ENCODE results near the gene COL16A1. TPM values are rescaled to one million over a fixed set of nuclear protein-coding genes. Genes with fewer than 3 reads are reported as not detected.

The COL16A1 gene
- total RNA-seq, 3 donors from 2014 or later: 0.57 to 0.89 (median 0.61) TPM

DNA sequence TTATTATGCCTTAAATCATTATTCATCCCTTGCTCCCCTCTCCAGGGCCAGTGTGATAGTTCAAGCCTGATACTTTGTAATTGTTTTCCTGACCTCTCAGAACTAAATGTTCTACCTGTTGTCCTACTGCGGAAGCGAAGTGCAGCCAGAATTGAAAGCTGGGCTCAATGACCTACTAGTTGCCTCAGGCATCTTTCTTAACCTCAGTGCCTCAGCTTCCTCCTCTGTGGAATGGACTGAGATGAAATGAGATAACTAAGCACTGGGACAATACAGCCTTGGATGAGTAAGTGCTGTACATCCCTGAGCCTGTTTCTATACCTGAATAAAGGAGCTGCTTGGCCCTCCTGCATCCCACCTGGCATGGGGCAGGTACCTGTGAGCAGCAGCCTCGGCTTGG, 26.4 kb downstream of the COL16A1 start:
- DNase-seq (no peak), ATAC-seq (no peak)

DNA sequence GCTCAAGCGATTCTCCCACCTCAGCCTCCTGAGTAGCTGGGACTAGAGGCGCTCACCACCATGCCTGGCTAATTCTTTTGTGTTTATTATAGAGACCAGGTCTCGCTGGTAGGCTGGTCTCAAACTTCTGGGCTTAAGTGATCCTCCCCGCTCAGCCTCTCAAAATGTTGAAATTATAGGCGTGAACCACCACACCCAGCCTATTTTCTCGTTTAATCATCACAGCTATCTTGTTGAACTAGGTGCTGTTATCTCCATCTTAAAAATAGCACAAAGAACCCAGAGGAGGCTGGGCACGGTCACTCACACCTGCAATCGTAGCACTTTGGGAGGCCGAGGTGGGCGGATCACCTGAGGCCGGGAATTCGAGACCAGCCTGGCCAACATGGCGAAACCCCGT, 28.1 kb downstream of the COL16A1 start:
- Mint-ChIP-seq H3K36me3 (ENCODE audit: insufficient read depth) (no peaks in the 10 kb centered on the region), H3K4me3 (no peak overlapping the region), H3K4me1 (ENCODE audit: low read depth) (no peaks in the 10 kb centered on the region), H3K27me3 (ENCODE audit: low read depth) (peaks cover 13% of the 10 kb centered on the region), H3K9me3 (no peaks in the 10 kb centered on the region)
- DNase-seq: no peak
- no peak for ATAC-seq

More for the DNA sequence above, 26.4 kb downstream of the COL16A1 start:
- no peaks in the 10 kb centered on the region for H3K36me3 Mint-ChIP-seq (ENCODE audit: insufficient read depth)
- H3K27me3 Mint-ChIP-seq (ENCODE audit: low read depth): peaks cover 5% of the 10 kb centered on the region
- H3K4me1 Mint-ChIP-seq (ENCODE audit: low read depth): no peaks in the 10 kb centered on the region
- no peaks in the 10 kb centered on the region for H3K9me3 Mint-ChIP-seq
- no peak overlapping the region for H3K4me3 Mint-ChIP-seq

DNA sequence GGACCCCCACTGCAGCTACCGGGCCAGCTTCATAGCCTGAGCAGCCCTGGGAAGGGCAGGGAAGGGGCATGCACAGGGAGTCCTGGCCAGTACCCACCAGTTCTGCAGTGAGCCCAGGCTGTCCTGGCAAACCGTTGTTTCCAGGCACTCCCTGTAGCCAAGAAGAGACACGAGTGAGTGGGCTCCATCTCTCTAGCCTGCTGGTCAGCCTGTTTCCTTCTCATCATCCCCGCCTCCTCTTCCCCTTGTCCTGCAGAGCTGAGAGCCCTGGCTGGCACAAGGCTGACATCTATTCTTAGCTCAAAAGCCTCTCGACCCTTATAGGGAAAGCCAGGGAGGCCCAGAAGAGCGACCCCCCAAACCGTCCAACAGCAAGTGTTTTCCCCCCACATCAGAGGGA, 28.7 kb downstream of the COL16A1 start:
- Mint-ChIP-seq H3K4me3 (no peak overlapping the region), H3K9me3 (no peaks in the 10 kb centered on the region), H3K27me3 (ENCODE audit: low read depth) (peaks cover 15% of the 10 kb centered on the region), H3K36me3 (ENCODE audit: insufficient read depth) (no peaks in the 10 kb centered on the region), H3K4me1 (ENCODE audit: low read depth) (peaks cover 2% of the 10 kb centered on the region)
- ATAC-seq (no peak), DNase-seq (no peak)

DNA sequence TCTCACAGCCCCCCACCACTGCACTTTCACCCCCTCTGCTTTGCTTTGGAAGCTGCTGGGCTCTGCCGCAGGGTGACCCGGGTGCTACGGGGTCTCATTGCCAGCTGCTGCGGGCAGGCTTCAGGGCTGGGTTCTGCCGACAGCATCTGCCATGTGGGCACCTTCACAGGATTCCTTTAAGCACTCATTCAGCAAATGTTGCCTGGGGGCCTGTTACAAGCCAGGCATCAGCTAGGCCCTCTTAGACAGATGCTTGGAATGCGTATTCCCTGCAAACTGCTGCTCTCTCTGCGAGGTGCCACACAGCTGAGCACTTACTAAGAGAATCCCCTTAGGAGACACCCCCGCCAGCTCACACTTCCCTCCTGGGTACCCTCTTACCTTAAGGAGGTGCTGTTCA, 29.2 kb downstream of the COL16A1 start:
- Mint-ChIP-seq H3K27me3 (ENCODE audit: low read depth) (peaks cover 19% of the 10 kb centered on the region), H3K9me3 (no peaks in the 10 kb centered on the region), H3K4me1 (ENCODE audit: low read depth) (peaks cover 5% of the 10 kb centered on the region), H3K4me3 (no peak overlapping the region), H3K36me3 (ENCODE audit: insufficient read depth) (no peaks in the 10 kb centered on the region)
- DNase-seq: no peak
- ATAC-seq: no peak

DNA sequence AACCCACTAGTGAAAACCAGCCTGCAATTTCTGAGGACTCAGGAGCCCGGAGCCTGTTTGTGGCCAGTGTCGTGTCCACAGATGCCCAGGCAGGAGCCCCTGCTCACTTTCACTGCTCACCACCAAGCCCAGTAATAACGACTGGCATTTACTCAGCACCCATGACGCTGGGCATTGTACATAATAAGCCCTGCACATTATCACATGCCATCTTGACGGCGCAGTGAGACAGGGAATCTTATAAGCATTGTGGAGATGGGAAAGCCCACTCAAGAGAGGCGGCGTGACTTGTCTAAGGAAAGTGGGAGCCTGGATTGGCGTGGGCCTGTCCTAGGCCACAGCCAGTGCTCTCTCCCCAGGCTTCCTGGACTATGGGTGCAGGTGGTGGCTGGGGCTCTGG, 30.4 kb downstream of the COL16A1 start:
- Mint-ChIP-seq H3K27me3 (ENCODE audit: low read depth) (peaks cover 26% of the 10 kb centered on the region), H3K4me1 (ENCODE audit: low read depth) (peaks cover 10% of the 10 kb centered on the region), H3K36me3 (ENCODE audit: insufficient read depth) (no peaks in the 10 kb centered on the region), H3K9me3 (no peaks in the 10 kb centered on the region), H3K4me3 (no peak overlapping the region)
- DNase-seq (no peak), ATAC-seq (no peak)

GRCh38 chr1:31672986-31673385, 30.8 kb downstream of the COL16A1 start:
- H3K9me3 Mint-ChIP-seq: no peaks in the 10 kb centered on the region
- no peak for ATAC-seq
- DNase-seq: no peak
- H3K4me3 Mint-ChIP-seq: no peak overlapping the region
- H3K36me3 Mint-ChIP-seq (ENCODE audit: insufficient read depth): no peaks in the 10 kb centered on the region
- H3K27me3 Mint-ChIP-seq (ENCODE audit: low read depth): peaks cover 26% of the 10 kb centered on the region
- H3K4me1 Mint-ChIP-seq (ENCODE audit: low read depth): peaks cover 10% of the 10 kb centered on the region

DNA sequence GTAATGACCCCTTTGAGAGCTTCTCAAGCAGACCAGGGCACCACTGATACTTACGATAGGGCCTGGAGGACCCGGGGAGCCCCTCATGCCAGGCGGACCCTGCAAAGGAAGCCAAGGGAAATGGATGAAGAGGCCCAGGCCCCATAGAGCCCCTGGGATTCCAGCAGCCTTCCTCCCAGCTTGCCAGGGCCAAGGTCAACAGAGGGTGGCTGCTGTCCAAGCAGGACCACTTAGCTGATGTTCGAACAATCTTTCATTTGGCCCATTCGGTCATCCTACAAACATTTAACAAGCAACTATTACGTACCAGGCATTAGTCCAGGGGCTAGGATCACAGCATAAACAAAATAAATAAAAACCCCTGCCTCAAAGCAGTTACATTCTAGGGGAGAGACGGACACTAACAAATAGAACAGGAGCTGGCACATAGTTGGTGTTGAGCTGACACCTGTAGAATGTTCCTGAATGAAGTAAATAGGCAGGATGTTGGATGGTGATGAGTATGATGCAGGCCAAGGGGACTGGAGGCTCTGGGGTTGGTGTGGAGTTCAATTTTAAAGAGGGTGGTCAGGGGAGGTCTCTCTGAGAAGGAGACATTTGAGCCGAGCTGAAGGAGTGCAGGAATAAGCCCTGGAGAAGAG, 32.1 kb downstream of the COL16A1 start:
- Mint-ChIP-seq H3K27me3 (ENCODE audit: low read depth) (peaks cover 26% of the 10 kb centered on the region), H3K36me3 (ENCODE audit: insufficient read depth) (no peaks in the 10 kb centered on the region), H3K9me3 (no peaks in the 10 kb centered on the region), H3K4me3 (no peak overlapping the region), H3K4me1 (ENCODE audit: low read depth) (peaks cover 10% of the 10 kb centered on the region)
- ATAC-seq (no peak), DNase-seq (no peak)

GRCh38 chr1:31671147-31671546, 32.7 kb downstream of the COL16A1 start:
- H3K27me3 Mint-ChIP-seq (ENCODE audit: low read depth): peaks cover 26% of the 10 kb centered on the region
- H3K36me3 Mint-ChIP-seq (ENCODE audit: insufficient read depth): no peaks in the 10 kb centered on the region
- H3K4me3 Mint-ChIP-seq: no peak overlapping the region
- no peaks in the 10 kb centered on the region for H3K9me3 Mint-ChIP-seq
- ATAC-seq (no peak), DNase-seq (no peak)
- H3K4me1 Mint-ChIP-seq (ENCODE audit: low read depth): peaks cover 10% of the 10 kb centered on the region

- Mint-ChIP-seq H3K36me3 (ENCODE audit: insufficient read depth) (no peaks in the 10 kb centered on the region), H3K4me3 (no peak overlapping the region), H3K4me1 (ENCODE audit: low read depth) (peaks cover 10% of the 10 kb centered on the region), H3K9me3 (no peaks in the 10 kb centered on the region), H3K27me3 (ENCODE audit: low read depth) (peaks cover 26% of the 10 kb centered on the region)
- DNase-seq (no peak), ATAC-seq (no peak)
These were observed 33.2 kb downstream of the COL16A1 start for GRCh38 chr1:31670593-31670964.

GRCh38 chr1:31669786-31670592, 33.8 kb downstream of the COL16A1 start:
- ATAC-seq (peak; percentile 52 to 67), DNase-seq (peak; percentile 15)
- no peaks in the 10 kb centered on the region for H3K36me3 Mint-ChIP-seq (ENCODE audit: insufficient read depth)
- H3K27me3 Mint-ChIP-seq (ENCODE audit: low read depth): peaks cover 26% of the 10 kb centered on the region
- H3K9me3 Mint-ChIP-seq: no peaks in the 10 kb centered on the region
- H3K4me1 Mint-ChIP-seq (ENCODE audit: low read depth): peaks cover 10% of the 10 kb centered on the region
- H3K4me3 Mint-ChIP-seq: peak overlapping the region; percentile 46

GRCh38 chr1:31669433-31669785, 34.4 kb downstream of the COL16A1 start:
- Mint-ChIP-seq H3K4me1 (ENCODE audit: low read depth) (peaks cover 10% of the 10 kb centered on the region), H3K9me3 (no peaks in the 10 kb centered on the region), H3K36me3 (ENCODE audit: insufficient read depth) (no peaks in the 10 kb centered on the region), H3K27me3 (ENCODE audit: low read depth) (peaks cover 26% of the 10 kb centered on the region), H3K4me3 (no peak overlapping the region)
- no peak for ATAC-seq
- no peak for DNase-seq

DNA sequence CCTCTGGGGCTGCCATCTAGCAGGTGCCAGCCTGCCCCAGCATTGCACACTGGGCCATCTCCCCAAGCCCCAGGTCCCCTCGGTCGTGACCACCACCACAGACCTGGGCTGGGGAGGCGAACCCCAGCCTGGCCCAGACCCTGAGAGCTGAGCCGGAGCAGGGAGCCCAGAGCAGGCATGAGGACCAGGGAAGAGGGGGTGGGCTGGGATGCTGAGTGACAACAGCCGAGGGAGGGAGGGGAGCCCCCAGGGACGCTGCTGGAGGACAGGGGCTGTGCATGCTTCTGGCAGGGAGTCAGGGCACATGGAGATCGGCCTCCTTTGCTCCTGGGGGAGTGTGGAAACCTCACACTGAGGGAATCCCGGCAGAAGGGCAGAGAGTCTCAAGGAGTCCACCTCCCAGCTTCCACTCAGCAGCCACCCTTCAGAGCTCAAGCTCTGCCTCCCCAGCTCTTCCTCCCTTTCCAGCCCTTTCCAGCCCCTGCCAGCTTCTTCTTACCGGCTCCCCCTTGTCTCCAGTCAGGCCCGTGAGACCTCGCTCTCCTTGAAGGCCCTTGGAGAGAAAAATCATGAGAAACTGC, 35.4 kb downstream of the COL16A1 start:
- Mint-ChIP-seq H3K27me3 (ENCODE audit: low read depth) (peaks cover 24% of the 10 kb centered on the region), H3K36me3 (ENCODE audit: insufficient read depth) (no peaks in the 10 kb centered on the region), H3K4me3 (no peak overlapping the region), H3K4me1 (ENCODE audit: low read depth) (peaks cover 10% of the 10 kb centered on the region), H3K9me3 (no peaks in the 10 kb centered on the region)
- no peak for ATAC-seq
- no peak for DNase-seq

DNA sequence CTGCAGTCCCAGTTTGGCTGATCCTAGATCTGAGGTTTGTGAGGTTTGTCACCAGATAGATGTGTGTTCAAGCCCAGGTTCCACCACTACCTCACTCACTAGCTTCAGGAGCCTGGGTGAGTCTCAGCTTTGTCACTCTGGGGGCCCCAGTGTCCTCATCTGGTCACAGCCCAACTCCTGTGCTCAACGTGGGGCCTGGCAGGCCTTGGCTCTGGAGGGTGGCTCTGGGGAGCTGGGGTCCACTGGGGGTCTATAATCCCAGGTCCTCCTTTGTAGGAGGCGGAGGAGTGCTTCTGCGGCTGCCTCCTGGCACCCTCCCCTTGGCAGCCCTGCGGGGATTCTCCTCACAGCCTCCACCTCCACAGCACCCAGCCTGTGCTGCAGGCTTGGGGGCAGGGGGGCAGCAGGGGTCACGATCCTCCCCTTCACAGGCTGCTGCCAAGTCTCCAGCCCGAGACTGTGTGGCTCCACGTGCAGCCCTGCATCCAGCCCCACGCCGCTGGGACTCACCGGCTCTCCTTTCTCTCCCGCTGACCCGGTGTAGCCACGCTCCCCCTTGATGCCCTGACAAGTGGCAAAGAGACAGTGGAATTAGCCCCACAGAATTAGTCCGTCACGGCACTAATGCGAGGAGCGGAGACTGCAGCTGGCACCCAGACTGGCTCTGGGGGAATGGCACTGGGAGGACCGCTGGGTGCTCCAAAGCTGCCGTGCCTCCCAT, 36.6 kb downstream of the COL16A1 start:
- H3K27me3 Mint-ChIP-seq (ENCODE audit: low read depth): peaks cover 27% of the 10 kb centered on the region
- H3K9me3 Mint-ChIP-seq: no peaks in the 10 kb centered on the region
- H3K36me3 Mint-ChIP-seq (ENCODE audit: insufficient read depth): no peaks in the 10 kb centered on the region
- no peak overlapping the region for H3K4me3 Mint-ChIP-seq
- no peak for DNase-seq
- ATAC-seq: no peak
- peaks cover 10% of the 10 kb centered on the region for H3K4me1 Mint-ChIP-seq (ENCODE audit: low read depth)

DNA sequence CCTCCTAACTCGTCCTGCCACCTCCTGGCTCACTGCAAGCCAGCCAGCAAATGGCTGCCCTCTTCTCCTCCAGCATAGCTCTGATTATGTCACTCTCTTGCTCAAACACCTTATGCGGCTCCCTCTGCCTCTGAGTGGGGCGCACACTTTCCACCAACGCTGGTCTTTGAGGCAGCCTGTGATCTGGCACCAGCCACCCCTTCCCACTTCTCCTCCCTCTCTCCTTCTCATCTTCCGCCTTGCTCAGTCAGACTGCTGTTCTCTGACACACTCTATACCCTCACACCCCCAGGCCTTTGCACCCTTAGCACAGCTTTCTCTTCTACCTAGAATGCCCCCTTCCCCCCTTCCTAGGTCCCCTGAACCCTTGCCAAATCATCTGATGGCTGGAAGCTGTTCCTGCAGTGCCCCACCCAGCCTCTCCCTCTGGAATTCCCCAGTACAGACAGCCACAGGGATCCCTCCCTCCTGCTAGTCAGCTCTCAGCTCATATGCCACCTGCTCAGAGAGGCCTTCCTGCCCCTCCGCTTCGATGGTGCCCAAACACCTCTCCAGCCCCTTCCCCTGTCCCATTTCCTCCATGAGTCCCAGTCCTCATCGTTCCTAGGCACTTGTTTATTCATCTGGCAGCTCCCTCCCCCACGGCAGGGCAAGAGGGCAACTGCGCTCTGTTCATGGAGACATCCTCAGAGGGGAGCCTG, 37.4 kb downstream of the COL16A1 start:
- Mint-ChIP-seq H3K9me3 (no peaks in the 10 kb centered on the region), H3K27me3 (ENCODE audit: low read depth) (peaks cover 26% of the 10 kb centered on the region), H3K36me3 (ENCODE audit: insufficient read depth) (no peaks in the 10 kb centered on the region), H3K4me3 (no peak overlapping the region), H3K4me1 (ENCODE audit: low read depth) (peaks cover 10% of the 10 kb centered on the region)
- no peak for ATAC-seq
- no peak for DNase-seq

All from activated T-cell treated with anti-CD3 and anti-CD28 coated beads, Interleukin-2, amount 50 U/mL, for 4 hours (primary cell).